HG02938 (cell line): ENCODE results near the gene ETFRF1.

ENCODE experiments used
- ATAC-seq: cut with Tn5 transposase; IDR thresholded peaks from one replicate; pipeline ENCODE4 v1.9.1; 2021; ENCODE audit warnings: mild to moderate bottlenecking, moderate library complexity; ENCODE audit not compliant: unreplicated experiment

ETFRF1 gene

GRCh38 chr12:25208554-25208953, 13.5 kb downstream of the ETFRF1 start:
- ATAC-seq = no peak

- no peak for ATAC-seq
These were observed 18.3 kb downstream of the ETFRF1 start for GRCh38 chr12:25213338-25213737.

- no peak for ATAC-seq
These were observed 41.2 kb downstream of the ETFRF1 start for GRCh38 chr12:25236190-25236589.

- ATAC-seq = no peak
These were observed 41.6 kb downstream of the ETFRF1 start for GRCh38 chr12:25236626-25237025.

GRCh38 chr12:25241167-25242020, 46.4 kb downstream of the ETFRF1 start:
- peak; percentile 63 for ATAC-seq

GRCh38 chr12:25242981-25243679, 48.1 kb downstream of the ETFRF1 start:
- no peak for ATAC-seq

GRCh38 chr12:25243680-25243990, 48.6 kb downstream of the ETFRF1 start:
- ATAC-seq = no peak

- no peak for ATAC-seq
These were observed 50.5 kb downstream of the ETFRF1 start for GRCh38 chr12:25245491-25245890.

GRCh38 chr12:25248137-25248536, 53.1 kb downstream of the ETFRF1 start:
- no peak for ATAC-seq

- ATAC-seq = no peak
These were observed 53.7 kb downstream of the ETFRF1 start for GRCh38 chr12:25248732-25249131.

- peak; percentile 27 for ATAC-seq
These were observed 55.1 kb downstream of the ETFRF1 start for GRCh38 chr12:25249931-25250738.

GRCh38 chr12:25250744-25251730, 56.0 kb downstream of the ETFRF1 start, which contains the start of gene KRAS:
KRAS (minus strand) TSS chr12:25250929.
- peak; percentile 74 for ATAC-seq

GRCh38 chr12:25251769-25252168, 56.7 kb downstream of the ETFRF1 start:
- no peak for ATAC-seq

GRCh38 chr12:25252946-25253345, 57.9 kb downstream of the ETFRF1 start:
- ATAC-seq = no peak

- ATAC-seq = no peak
These were observed 58.5 kb downstream of the ETFRF1 start for GRCh38 chr12:25253371-25254068.

GRCh38 chr12:25254271-25254880, 59.3 kb downstream of the ETFRF1 start:
- no peak for ATAC-seq
